SKM-1 (cell line): ENCODE data around the gene KRTAP10-12.
"Not testable (repeated sequence)": the region's sequence is repeated elsewhere in the genome, so short reads cannot be mapped to it uniquely, and the experiment has no call there.

Experiments
- DNase-seq: peaks from one replicate; lab custom pipeline; 2025; ENCODE audit not compliant: unreplicated experiment; lab: John Stamatoyannopoulos, UW

The KRTAP10-12 gene

GRCh38 chr21:44697172-44697810 is at the start of gene KRTAP10-12:
Gene KRTAP10-12 (plus strand): TSS chr21:44697172. CDS start chr21:44697202, 30 bp downstream.
- DNase-seq: not testable (repeated sequence)

- no peak for DNase-seq
Measured at GRCh38 chr21:44647222-44647552, 49.8 kb upstream of the KRTAP10-12 start.

- DNase-seq: no peak
Measured at GRCh38 chr21:44648557-44649311, 48.2 kb upstream of the KRTAP10-12 start.

GRCh38 chr21:44649521-44650100 is 47.4 kb upstream of the KRTAP10-12 start:
- no peak for DNase-seq

- no peak for DNase-seq
Measured at GRCh38 chr21:44650265-44650972, 46.6 kb upstream of the KRTAP10-12 start.

- DNase-seq: no peak
Measured at GRCh38 chr21:44650973-44651675, 45.8 kb upstream of the KRTAP10-12 start.

- no peak for DNase-seq
Measured at GRCh38 chr21:44653123-44653522, 43.8 kb upstream of the KRTAP10-12 start.

GRCh38 chr21:44653656-44654575 is 43.1 kb upstream of the KRTAP10-12 start:
- no peak for DNase-seq

- DNase-seq: no peak
Measured at GRCh38 chr21:44654576-44655175, 42.3 kb upstream of the KRTAP10-12 start, which contains the start of gene KRTAP12-4. Gene KRTAP12-4 (minus strand): TSS chr21:44654659. CDS start chr21:44654614, 45 bp downstream.

GRCh38 chr21:44656868-44657267 is 40.1 kb upstream of the KRTAP10-12 start:
- no peak for DNase-seq

GRCh38 chr21:44657635-44658540 is 39.1 kb upstream of the KRTAP10-12 start, which contains the start of gene KRTAP12-3:
Gene KRTAP12-3 (plus strand): TSS chr21:44657932. CDS start chr21:44657980, 48 bp downstream.
- no peak for DNase-seq

- no peak for DNase-seq
Measured at GRCh38 chr21:44658541-44658910, 38.4 kb upstream of the KRTAP10-12 start.

- no peak for DNase-seq
Measured at GRCh38 chr21:44658913-44659595, 37.9 kb upstream of the KRTAP10-12 start.

GRCh38 chr21:44661567-44661966 is 35.4 kb upstream of the KRTAP10-12 start:
- not testable (repeated sequence) for DNase-seq

- no peak for DNase-seq
Measured at GRCh38 chr21:44664691-44665090, 32.3 kb upstream of the KRTAP10-12 start.

- no peak for DNase-seq
Measured at GRCh38 chr21:44666401-44667320, 30.3 kb upstream of the KRTAP10-12 start, which contains the start of gene KRTAP12-2. Gene KRTAP12-2 (minus strand): TSS chr21:44666927. CDS start chr21:44666886, 41 bp downstream.

GRCh38 chr21:44667612-44668011 is 29.4 kb upstream of the KRTAP10-12 start:
- DNase-seq: no peak
